Skin of body (tissue), 2 donors: Measurements from ENCODE around the gene UNC13B. TPM values are rescaled to one million over a fixed set of nuclear protein-coding genes. Genes with fewer than 3 reads are reported as not detected.
"Not testable (repeated sequence)": the region's sequence is repeated elsewhere in the genome, so short reads cannot be mapped to it uniquely, and the experiment has no call there.

Experiments
- DNase-seq: peaks from one replicate; lab custom pipeline; 2025; lab: John Stamatoyannopoulos, UW
- total RNA-seq: library from RNA; depleted of rRNA; stranded (reverse); fragments of >200 nt; gene quantifications from one replicate; pipeline ENCODE4 v1.2.3, GENCODE V29; 2014

Gene UNC13B
- 13.9 TPM for total RNA-seq

DNA sequence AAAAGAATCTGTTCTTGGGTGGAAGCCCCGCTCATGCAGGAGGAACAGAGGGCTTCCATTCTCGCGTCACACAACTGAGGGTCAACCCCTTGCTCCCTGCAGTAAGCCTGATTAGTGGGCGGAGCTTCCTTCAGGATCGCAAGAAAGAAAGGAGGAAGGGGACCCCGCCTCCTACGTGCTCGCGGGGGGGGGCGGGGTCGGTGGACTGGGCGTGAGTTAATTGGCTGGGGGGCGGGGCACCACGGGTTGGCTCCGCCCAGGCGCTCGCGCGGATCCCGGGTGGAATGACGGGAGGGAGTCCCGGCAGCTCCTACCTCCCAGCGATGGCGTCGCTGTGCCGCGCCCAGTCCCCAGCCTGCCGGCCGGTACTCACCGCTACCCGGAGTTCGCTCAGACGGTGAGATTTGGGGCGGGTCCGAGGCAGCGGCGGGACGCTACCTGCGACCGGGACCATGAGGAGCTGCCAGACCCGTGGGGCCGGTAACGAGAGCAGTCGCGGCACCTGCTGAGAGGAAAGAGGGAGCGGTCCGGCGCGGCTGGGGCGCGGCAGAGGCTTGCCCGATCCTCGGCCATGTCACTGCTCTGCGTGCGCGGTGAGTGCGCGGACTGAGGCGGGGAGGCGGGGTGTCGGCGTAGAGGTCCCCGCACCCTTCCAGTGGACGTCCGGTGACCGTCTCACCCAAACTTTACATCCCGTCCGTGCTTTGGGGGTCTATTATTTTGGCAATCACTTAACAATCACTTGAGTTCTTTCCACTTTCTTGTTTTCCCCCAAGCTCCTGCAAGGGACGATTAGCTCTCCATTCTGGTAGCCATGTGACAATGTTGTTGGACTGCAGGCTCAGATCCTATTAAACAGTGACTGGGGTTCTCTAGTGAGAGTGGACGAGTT, at the start of gene UNC13B:
TSS of gene UNC13B (plus strand) at position 297 of the 892 bp plus-strand sequence. CDS start at position 572, 275 bp downstream.
- peak; percentile 79 for DNase-seq

DNA sequence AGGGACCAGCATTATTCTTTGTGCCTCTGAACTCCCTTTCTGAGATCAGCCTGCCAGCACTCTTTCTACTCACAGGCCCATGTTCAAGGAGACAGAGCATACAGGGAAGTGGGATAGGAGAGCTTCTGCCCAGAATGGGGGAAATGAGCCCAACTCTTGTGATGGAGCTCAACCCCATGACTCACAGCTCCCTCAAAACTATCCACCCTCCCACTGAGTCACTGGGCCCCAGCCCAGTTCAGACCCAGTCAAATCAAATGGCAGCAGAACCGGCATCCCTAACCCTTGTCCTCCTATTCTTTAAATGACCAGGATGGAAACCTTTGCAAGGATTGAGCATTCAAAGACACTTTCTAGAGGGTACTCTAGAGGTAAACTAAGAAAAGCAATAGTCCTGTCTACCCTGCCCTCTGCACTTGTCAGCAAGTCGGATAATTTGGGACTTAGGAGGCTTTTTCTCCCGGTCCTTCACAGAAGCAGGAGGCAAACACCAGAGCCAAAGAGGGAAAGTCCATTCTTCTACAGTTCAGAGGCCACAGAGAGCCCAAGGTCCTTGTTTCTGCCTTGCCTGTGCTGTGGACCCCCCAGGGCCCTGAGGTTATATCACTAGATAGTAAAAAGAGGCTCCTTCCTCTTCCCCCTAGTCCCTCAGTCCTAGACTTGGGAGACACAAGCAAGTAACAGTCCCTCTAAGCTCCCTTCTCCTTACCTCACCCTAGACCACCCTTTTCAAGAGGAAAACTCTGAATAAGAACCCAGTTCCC, 49.4 kb upstream of the UNC13B start:
- no peak for DNase-seq

DNA sequence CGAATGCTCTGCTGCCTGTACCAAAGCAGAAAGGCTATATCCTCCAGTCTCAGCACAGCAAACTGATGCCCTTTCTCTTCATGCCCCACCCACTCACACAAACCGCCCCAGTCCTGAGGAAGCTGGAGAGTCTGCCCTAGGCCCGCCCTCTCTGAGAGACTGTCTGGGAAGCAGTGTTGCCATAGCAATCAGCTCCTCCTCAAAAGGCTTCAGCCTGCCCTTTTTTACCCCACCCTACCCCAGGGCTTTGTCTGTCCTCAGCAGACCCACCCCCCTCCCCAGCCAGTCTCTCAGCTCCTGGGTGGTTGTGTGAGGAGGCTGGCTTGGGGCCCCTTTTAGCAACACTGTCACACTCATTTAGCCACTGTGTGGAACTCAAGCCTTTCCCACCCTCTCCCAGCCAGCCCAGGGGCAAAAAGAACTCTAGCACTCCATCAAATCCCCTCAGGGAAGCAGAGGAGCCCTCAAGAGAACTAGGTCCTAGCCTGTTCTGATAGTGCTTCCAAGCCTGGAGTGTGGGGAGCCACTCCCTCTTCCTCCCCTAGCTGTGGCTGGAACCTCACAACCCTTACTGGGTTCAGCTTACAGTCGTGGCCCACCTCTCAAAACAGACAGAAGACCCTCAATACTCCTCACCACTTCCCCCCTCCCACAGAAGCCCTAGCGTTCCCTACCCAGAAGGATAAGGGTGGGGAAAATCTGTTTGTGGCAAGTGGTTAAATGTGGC, 47.5 kb upstream of the UNC13B start:
- peak; percentile 95 for DNase-seq

DNA sequence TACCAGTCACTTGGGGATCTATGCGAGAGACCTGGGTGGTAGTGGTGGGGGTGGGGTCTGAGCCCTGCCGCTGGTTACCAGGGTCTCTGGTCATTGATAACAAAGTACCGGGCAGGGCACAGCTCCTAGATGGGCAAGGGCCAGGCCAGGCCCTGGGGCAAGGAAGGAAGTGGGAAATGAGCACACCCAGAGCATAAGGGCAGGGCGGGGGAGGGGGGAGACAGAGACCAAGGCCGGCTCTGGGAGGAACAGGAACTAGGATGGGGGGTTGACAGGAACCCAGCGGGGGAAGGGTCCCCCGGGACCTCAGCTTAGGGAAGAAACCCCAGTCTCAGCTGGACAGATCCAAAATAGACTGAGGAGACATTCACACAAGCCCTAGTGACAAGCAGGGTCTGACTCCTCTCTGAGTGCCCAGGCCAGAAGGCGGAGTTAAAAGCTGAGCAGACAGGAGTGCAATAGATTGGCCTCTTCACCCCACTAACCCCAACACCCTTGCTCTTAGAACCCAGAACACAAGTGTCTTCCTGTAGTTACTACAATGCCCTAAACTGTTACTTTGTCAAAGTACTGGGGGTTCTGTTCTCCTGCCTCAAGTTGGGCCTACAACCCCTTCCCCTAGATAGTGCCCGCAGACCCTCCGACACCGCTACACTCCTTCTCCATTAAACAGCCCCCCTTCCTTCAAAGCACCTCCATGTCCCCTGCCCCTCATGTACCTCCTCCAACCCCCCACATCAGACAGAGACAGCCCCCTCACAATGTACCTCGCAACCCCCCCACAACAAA, 46.8 kb upstream of the UNC13B start:
- DNase-seq: peak; percentile 56

DNA sequence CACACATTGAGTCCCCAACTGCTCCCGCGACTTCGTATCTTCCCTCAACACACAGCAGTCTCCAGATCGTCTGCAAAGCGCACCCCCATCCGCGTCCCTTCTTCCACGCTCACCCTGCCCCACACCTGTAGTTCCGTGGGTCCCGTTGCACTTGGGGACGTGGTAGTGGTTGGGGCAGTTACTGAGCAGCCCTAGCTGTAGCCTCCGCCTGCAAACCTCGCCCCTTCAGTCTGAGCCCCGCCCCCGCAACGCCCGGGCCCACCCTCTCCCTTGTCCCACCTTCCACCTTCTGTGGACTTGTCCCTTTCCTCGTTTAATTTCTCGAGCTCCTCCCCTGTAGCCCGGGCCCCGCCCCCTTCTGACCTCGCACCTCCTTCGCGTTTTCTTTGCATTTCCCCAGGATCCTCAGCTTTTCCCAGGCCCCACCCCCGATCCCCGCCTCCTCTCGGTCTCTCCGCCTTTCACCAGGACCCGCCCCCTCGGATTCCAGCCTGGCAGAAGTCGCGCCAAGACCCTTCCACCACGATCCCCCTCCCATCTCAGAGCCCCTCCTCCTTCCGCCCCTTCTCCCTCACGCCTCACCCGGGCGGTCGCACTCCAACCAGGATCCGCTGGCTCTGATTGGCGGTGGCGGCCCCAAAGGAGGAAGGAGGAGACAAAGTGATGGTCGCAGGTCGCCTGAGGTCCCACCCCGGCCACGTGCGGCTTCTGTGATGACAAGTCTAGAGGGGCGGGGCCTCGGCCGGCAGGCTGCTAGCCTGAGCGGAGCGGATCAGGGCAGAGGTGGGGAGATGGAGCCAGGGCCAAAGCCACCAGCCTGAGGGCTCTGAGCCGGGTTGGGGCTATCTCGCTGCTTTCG, 45.9 kb upstream of the UNC13B start, which contains the start of gene ATOSB:
TSS of gene ATOSB (minus strand) at position 183 of the 859 bp plus-strand sequence. CDS start 7,588 bp downstream, outside the sequence.
- DNase-seq: peak; percentile 94

DNA sequence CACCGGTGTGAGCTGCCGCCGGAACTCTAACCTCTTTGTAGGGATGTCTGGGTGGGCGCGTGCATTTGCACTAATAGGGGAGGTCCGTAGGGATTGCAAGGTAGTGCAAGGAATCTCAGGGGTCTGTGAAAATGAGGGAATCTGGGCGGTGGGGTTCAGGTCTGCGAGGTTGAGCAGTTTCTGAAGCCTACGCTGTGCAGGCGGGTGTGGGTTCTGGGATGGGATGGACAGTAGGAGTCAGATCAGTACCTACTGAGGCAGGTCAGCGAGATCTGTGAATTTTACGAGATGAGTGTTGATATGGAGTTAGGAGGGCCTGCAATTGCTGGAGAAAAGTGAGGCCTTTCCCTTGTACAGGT, 45.3 kb upstream of the UNC13B start:
- DNase-seq: no peak

DNA sequence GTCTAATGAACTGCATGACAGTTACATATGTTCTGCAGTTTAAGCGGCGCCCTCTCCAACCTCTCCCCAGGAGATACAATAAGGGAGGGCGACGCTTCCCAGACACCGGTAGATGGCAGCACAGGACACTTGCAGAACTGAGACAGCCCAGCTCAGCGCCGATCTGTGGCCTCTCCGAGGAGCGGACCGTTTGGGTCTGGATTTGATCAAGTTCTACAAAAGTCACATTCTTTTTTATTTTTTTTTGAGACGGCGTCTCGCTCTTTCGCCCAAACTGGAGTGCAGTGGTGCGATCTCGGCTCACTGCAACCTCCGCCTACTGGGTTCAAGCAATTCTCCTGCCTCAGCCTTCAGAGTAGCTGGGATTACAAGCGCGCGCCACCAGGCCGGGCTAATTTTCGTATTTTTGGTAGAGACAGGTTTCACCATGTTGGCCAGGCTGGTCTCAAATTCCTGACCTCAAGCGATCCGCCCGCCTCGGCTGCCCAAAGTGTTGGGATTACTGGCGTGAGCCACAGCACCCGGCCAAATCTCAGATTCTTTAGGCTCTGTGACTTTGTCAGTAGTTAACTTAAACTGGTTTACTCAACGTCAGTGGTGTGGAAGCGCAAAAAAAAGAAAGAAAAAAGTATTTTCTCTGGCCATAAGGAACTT, 44.8 kb upstream of the UNC13B start:
- DNase-seq: peak; percentile 89

DNA sequence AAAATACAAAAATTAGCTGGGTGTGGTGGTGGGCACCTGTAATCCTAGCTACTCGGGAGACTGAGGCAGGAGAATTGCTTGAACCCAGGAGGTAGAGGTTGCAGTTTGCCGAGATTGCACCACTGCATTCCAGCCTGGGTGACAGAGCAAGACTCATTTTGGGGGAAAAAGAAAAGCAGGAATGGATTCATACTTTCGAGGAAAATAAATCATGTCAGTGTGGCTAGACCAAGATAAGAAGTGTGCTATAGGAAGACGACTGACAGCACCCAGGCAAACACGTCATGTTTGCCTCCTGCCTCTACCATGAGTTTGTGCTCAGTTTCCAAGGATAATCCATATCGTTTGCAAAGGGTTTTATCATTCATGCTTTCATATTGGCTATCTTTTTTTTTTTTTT, 26.9 kb upstream of the UNC13B start:
- DNase-seq: no peak

DNA sequence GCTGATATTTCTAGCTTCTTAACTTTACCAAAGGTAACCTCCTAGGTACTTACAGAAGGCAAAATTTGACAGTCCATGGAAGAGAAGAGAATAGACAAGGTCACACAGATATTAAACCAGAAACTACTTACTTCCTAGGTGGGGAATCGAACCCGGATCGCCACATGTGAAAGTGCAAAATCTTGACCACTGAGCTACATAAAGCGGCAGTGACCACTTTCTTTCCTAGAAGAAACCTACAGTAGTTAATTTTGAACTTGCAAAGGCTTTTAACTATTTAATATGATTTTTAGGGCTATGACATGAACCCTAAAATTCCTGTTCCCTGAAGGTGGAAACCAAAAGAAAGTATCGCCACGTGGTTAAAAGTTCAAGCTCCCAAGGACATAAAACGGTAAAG, 25.8 kb upstream of the UNC13B start:
- no peak for DNase-seq

DNA sequence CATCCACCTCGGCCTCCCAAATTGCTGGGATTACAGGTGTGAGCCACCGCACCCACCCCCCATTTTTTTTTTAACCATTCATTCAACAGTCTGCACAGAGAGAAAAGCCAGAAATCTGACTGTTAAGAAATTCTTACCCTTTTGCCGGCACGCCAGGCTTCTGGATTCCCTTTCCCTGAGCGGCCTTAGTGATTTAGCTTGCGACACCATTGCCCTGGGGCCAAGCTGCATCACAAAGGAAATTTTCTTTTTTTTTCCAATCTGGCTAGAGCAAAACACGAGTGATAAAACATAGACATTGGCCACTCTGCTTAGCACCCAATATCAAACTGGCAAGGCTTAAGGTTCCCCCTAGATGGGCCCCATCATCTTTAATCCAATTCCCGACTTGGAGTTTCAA, 24.9 kb upstream of the UNC13B start:
- no peak for DNase-seq

DNA sequence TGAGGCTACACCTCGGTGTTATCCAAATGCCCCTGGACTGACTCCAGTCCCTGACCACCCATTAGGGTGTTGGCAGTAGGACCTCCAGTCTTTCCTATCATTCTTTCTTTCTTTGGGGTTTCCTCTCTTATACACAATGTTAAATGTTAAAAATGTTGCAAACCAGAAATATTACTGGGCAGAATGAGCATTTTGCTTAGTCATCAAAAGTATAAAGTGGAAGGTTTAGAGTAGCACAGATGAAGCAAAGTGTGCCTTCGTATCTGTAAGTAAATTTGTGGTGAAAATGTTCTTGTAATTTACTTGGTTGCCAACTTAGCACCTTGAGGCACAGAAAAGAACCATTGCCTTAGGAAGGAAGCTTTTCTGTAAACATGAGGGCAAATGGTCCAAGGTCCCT, 21.7 kb upstream of the UNC13B start:
- DNase-seq: no peak

DNA sequence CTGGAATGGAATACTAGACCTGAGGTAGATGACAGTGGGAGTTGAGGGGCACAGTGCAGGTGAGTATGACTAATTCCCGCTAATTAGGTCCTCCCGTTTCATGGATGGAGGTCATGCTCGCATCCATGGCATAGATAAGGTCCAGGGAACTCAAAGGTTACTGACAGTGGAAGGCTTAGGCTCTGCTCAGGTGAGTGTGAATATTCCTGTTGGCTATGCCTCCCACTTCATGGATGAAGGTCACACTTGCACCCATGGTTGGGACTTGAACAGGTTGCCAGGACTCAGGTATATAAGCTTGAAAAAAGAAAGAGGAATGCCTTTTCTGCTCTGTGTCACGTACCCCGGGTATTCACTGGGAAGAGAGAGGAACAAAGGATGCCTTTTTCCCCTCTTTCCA, 19.8 kb upstream of the UNC13B start:
- no peak for DNase-seq

DNA sequence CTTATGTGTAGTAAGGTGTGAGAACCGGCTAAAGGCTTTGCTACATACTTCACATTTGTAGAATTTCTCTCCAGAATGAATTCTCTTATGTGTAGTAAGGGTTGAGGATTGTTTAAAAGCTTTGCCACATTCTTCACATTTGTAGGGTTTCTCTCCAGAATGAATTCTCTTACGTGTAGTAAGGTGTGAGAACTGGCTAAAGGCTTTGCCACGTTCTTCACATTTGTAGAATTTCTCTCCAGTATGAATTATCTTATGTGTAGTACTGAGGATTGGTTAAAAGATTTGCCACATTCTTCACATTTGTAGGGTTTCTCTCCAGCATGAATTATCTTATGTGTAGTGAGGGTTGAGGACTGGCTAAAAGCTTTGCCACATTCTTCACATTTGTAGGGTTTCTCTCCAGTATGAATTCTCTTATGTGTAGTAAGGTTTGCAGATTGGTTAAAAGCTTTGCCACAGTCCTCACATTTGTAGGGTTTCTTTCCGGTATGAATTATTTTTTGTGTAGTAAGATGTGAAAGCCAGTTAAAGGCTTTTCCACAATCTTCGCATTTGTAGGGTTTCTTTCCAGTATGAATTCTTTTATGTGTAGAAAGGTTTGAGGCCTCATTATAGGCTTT, 13.8 kb upstream of the UNC13B start:
- not testable (repeated sequence) for DNase-seq

DNA sequence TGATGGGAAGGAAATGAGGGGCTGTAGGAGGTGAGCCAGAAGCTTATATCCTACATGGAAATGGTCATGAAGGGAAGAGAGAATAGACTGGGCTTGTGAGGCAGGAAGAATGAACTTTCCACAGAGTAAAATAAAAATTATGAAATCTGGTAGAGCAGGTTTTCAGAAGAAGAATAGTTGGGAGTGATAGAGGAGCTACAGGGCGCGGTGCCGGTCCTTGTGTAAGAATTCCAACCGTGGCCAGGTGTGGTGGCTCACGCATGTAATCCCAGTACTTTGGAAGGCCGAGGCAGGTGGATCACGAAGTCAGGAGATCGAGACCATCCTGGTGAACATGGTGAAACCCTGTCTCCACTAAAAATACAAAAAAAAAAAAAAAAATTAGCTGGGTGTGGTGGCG, 8.9 kb upstream of the UNC13B start:
- no peak for DNase-seq

DNA sequence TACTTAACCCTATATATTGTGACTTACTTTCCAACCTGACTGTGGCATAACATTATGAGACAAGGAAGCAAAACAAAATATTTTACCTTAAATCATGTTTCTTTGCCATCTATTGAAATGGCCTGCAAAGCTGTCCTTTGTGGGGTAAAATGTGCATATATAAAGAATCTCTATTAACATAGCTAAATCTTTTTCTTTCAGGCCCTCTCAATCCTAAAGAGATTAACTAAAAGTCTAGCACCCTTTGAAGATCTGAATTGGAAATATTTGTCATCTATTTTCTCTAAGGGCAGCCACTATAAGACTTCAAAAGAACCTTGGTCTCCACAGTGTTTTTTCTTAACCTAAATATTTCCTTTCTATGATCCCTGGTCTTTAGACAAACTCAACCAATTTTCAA, 5.0 kb upstream of the UNC13B start:
- DNase-seq: no peak

DNA sequence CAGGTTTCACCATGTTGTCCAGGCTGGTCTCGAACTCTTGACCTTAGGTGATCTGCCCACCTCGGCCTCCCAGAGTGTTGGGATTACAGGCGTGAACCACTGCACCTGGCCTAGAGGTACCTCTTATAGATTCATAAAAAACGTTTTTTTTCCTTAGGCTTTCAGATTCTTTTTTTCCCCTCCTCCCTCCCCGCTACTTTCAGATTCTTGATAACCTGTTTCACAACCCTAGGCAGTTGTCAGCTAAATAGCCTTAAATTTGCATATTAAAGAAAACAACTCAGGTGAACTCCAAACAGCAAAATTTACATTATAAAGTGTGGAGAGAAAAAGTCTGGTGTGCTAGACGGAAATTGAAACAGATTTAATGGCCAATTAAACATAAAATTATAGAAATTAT, 4.0 kb upstream of the UNC13B start:
- not testable (repeated sequence) for DNase-seq

DNA sequence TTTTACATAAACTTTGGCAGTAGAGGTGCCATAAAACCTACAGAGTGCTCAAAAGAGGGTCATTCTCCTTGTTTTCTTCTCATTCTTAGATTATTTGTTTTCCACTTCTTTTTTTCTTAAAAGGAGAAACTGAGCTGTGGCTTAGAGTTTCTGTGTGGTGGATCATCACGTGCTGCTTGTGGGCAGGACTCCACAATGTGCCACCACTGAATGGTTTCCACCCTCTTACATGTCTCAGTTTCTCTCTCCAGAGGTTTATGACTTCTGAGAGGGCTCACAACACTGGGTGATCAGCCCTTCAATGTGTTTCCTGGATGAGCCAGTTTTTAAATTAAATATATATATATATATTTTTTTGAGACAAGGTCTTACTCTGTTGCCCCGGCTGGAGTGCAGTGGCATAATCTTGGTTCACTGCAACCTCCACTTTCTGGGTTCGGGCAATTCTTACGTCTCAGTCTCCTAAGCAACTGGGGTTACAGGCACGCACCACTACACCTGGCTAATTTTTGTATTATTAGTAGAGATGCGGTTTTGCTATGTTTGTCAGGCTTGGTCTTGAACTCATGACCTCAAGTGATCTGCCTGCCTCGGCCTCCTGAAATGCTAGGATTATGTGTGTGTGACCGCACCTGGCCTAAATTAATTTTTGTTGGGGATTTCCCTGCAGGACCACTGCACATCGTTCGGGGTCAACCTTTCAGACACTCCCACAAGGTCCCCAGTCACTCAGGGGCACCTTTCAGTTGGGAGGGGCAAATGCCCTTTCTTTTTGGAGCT, 3.1 kb upstream of the UNC13B start:
- no peak for DNase-seq

DNA sequence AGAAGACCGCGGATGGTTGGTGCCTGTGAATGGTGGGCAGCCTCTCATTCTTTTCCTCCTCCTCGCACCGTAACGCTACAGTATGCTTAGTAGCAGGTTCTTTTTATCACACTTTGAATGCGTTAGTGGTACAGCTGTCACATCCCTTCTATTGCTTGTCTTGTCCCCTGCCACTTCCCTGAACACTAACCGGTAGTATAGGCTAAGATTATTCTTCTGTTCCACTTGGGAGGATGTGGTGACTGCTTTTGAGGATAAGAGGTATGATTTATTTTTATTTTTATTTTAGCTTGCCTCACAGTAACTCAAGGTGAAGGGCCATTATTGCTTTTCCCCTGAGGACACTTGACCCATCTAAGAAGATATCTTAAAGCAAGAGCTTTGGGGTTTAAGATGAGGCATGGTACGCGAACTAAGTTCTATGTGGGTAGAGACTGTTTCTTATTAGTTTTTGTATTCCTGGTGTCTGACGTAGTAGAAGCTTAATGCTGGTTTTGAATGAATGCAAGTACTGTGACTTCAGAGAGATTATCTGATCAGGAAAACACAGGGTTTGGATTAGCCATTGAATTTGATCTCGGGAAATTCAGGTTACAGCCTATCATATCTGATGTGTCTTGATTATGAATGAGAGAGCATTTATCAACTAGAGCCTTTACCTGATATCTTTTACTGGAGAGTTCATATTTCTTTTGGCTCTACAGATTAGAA, 951 bp downstream of the UNC13B start:
- no peak for DNase-seq
